ENCODE measurements around the gene SAV1. TPM values are rescaled to one million over a fixed set of nuclear protein-coding genes. Genes with fewer than 3 reads are reported as not detected.

SAV1 gene
- total RNA-seq, 2 experiments from 2014 or later: 14.1 to 14.9 TPM

Other genes starting within 250 kb of the SAV1 start
- 10 to 100 TPM; 32.3 to 32.7 TPM for gene MAP4K5, start 135.7 kb downstream of the SAV1 start, total RNA-seq
- under 1 TPM; 0.53 to 0.73 TPM for gene ATL1, start 108.2 kb downstream of the SAV1 start, total RNA-seq
- 10 to 100 TPM; 72.6 to 73.6 TPM for gene NIN, start 162.9 kb upstream of the SAV1 start, total RNA-seq
- not detected for gene ABHD12B, start 203.7 kb upstream of the SAV1 start, total RNA-seq

Data from activated CD8-positive, alpha-beta memory T cell treated with anti-CD3 and anti-CD28 coated beads for 36 hours (primary cell).